MCF 10A (cell line): ENCODE data around the gene SEC14L5. TPM values are rescaled to one million over a fixed set of nuclear protein-coding genes. Genes with fewer than 3 reads are reported as not detected.

Experiments used
- BruUV-seq: library from RNA; stranded (reverse); fragments of 400-500 nt; replicated peaks from 2 replicates; lab custom pipeline; 2021; lab: Mats Ljungman, UMichigan
- CTCF ChIA-PET: fragments of 300-600 bp; sonication (Branson Sonifier 250); formaldehyde crosslinking; extraction: SDS; loops from one replicate; lab custom pipeline; 2021; ENCODE audit warnings: antibody characterized with exemption, inconsistent platforms; lab: Yijun Ruan, JAX
- POLR2A ChIA-PET: fragments of 300-600, 350-650 bp; sonication (Branson Sonifier 250); formaldehyde crosslinking; extraction: SDS; loops from one replicate; lab custom pipeline; 2020; ENCODE audit warnings: antibody characterized with exemption, inconsistent platforms; lab: Yijun Ruan, JAX
- DNase-seq: peaks from one replicate; pipeline ENCODE4 v3.0.0-alpha.2; 2018; ENCODE audit not compliant: unreplicated experiment
- H3K27ac Mint-ChIP-seq: one replicate; pipeline ENCODE4 v1.8.0; 2022; ENCODE audit warnings: mild to moderate bottlenecking, low read depth, mixed read lengths; ENCODE audit not compliant: unreplicated experiment
- H3K27me3 Mint-ChIP-seq: one replicate; pipeline ENCODE4 v1.8.0; 2022; ENCODE audit warnings: mixed read lengths; ENCODE audit not compliant: insufficient read depth, unreplicated experiment
- H3K36me3 Mint-ChIP-seq: one replicate; pipeline ENCODE4 v1.8.0; 2022; ENCODE audit warnings: mild to moderate bottlenecking, moderate library complexity, mixed read lengths; ENCODE audit not compliant: insufficient read depth, unreplicated experiment
- H3K4me1 Mint-ChIP-seq: one replicate; pipeline ENCODE4 v1.8.0; 2022; ENCODE audit warnings: mixed read lengths; ENCODE audit not compliant: insufficient read depth, unreplicated experiment
- H3K4me3 Mint-ChIP-seq: one replicate; pipeline ENCODE4 v1.8.0; 2022; ENCODE audit warnings: mild to moderate bottlenecking, moderate library complexity, mixed read lengths; ENCODE audit not compliant: unreplicated experiment
- H3K9me3 Mint-ChIP-seq: one replicate; pipeline ENCODE4 v1.8.0; 2022; ENCODE audit warnings: mixed read lengths; ENCODE audit not compliant: unreplicated experiment
- intact Hi-C: fragments of 100-400 bp; cut with micrococcal nuclease; formaldehyde crosslinking; loops from 2 replicates; pipeline ENCODE4 v1.14.1; 2022
- total RNA-seq: library from RNA; stranded (reverse); gene quantifications from 2 replicates; pipeline ENCODE4 v1.2.3, GENCODE V29; 2022
- TF ChIP-seq, protein P1 (sequence below): fragments of 200-600 bp; IDR thresholded peaks from one replicate; pipeline ENCODE4 v1.8.0; 2022; ENCODE audit warnings: antibody characterized with exemption, mild to moderate bottlenecking; ENCODE audit not compliant: unreplicated experiment

SEC14L5 gene
- total RNA-seq, 1 experiment from 2014 or later, result not detected

DNA sequence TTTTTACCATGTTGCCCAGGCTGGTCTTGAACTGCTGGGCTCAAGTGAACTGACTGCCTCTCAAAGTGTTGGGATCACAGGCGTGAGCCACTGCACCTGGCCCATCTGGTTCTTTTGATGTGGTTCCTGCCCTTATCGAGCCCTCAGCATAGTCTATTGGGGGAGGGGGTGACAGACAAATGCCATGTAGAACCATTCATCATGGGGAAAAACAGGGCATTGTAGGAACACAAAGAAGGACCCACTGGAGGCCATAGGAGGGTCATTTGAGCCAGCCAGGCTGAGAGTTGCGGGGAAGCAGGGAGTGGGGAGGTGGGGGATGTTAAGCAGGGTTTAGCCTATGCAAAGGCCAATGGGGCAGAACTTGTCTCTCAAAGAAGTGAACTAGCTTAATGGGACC is 11.9 kb downstream of the SEC14L5 start:
- CTCF ChIA-PET, result no interaction called here
- TF ChIP-seq, protein P1, sequence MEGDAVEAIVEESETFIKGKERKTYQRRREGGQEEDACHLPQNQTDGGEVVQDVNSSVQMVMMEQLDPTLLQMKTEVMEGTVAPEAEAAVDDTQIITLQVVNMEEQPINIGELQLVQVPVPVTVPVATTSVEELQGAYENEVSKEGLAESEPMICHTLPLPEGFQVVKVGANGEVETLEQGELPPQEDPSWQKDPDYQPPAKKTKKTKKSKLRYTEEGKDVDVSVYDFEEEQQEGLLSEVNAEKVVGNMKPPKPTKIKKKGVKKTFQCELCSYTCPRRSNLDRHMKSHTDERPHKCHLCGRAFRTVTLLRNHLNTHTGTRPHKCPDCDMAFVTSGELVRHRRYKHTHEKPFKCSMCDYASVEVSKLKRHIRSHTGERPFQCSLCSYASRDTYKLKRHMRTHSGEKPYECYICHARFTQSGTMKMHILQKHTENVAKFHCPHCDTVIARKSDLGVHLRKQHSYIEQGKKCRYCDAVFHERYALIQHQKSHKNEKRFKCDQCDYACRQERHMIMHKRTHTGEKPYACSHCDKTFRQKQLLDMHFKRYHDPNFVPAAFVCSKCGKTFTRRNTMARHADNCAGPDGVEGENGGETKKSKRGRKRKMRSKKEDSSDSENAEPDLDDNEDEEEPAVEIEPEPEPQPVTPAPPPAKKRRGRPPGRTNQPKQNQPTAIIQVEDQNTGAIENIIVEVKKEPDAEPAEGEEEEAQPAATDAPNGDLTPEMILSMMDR, result no peak
- peaks cover 19% of the 10 kb centered on the region for H3K27me3 Mint-ChIP-seq
- DNase-seq, result no peak
- no TSS peak for BruUV-seq
- no peaks in the 10 kb centered on the region for H3K4me1 Mint-ChIP-seq
- POLR2A ChIA-PET, result no interaction called here
- no peak overlapping the region for H3K4me3 Mint-ChIP-seq
- H3K27ac Mint-ChIP-seq, result no peak overlapping the region
- H3K36me3 Mint-ChIP-seq, result no peaks in the 10 kb centered on the region
- no peaks in the 10 kb centered on the region for H3K9me3 Mint-ChIP-seq
- intact Hi-C loops, result no loop called here

DNA sequence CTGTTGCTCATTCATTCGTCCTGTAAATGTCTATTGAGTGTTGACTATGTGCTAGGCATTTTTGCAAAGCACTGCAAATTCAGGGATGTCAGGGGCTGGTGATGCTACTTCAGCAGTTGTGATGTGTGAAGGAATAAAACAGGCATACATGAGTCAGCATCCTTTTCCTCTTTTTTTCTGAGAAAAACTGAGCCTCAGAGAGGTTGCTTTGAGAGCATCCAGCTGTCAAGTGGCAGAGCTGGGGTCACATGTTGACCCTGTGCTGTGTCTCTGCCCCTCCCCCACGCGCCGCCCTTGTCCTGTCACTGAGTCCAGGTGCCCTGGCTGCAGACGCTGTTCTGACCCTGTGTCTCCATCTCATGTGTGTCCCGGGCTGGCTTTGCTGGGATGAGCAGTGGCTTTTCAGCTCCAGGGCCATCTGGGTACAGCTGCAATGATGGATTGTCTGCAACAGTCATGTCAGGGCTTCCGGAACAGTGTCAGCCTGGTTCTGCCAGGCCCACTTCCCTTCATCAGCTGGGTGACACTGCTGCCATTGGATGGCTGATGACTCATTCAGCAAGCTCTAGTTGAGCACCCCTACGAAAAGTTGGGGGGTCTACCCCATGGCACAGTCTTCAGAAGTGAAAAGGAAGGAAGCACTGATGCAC is 14.9 kb downstream of the SEC14L5 start:
- POLR2A ChIA-PET, result no interaction called here
- intact Hi-C loops, result no loop called here
- TF ChIP-seq, protein P1, result no peak
- no peaks in the 10 kb centered on the region for H3K36me3 Mint-ChIP-seq
- no peak overlapping the region for H3K4me3 Mint-ChIP-seq
- H3K27me3 Mint-ChIP-seq, result peaks cover 19% of the 10 kb centered on the region
- CTCF ChIA-PET, result no interaction called here
- H3K9me3 Mint-ChIP-seq, result no peaks in the 10 kb centered on the region
- no TSS peak for BruUV-seq
- no peak for DNase-seq
- no peak overlapping the region for H3K27ac Mint-ChIP-seq
- no peaks in the 10 kb centered on the region for H3K4me1 Mint-ChIP-seq

GRCh38 chr16:4976079-4976478 is 17.9 kb downstream of the SEC14L5 start:
- no peak overlapping the region for H3K27ac Mint-ChIP-seq
- TF ChIP-seq, protein P1, result no peak
- no TSS peak for BruUV-seq
- peaks cover 34% of the 10 kb centered on the region for H3K27me3 Mint-ChIP-seq
- no peak overlapping the region for H3K4me3 Mint-ChIP-seq
- DNase-seq, result no peak
- POLR2A ChIA-PET, result no interaction called here
- H3K9me3 Mint-ChIP-seq, result no peaks in the 10 kb centered on the region
- intact Hi-C loops, result no loop called here
- CTCF ChIA-PET, result no interaction called here
- H3K36me3 Mint-ChIP-seq, result no peaks in the 10 kb centered on the region
- H3K4me1 Mint-ChIP-seq, result no peaks in the 10 kb centered on the region

- intact Hi-C loops, result no loop called here
- no peak overlapping the region for H3K27ac Mint-ChIP-seq
- no TSS peak for BruUV-seq
These were observed 18.5 kb downstream of the SEC14L5 start for GRCh38 chr16:4976611-4977145.

More at GRCh38 chr16:4976611-4977145, 18.5 kb downstream of the SEC14L5 start:
- DNase-seq, result no peak
- Mint-ChIP-seq H3K27me3 (peaks cover 29% of the 10 kb centered on the region), H3K36me3 (no peaks in the 10 kb centered on the region), H3K4me3 (no peak overlapping the region), H3K9me3 (no peaks in the 10 kb centered on the region), H3K4me1 (no peaks in the 10 kb centered on the region)
- TF ChIP-seq, protein P1, result no peak
- CTCF ChIA-PET, result no interaction called here
- POLR2A ChIA-PET, result no interaction called here
